ENCODE measurements around the gene RAB11A. TPM values are rescaled to one million over a fixed set of nuclear protein-coding genes. Genes with fewer than 3 reads are reported as not detected.
A peak's percentile ranks its signal among the peaks of the same experiment; 100 is the strongest.

Gene RAB11A
- polyA plus RNA-seq, 1 donor from 2014 or later = 600 TPM

DNA sequence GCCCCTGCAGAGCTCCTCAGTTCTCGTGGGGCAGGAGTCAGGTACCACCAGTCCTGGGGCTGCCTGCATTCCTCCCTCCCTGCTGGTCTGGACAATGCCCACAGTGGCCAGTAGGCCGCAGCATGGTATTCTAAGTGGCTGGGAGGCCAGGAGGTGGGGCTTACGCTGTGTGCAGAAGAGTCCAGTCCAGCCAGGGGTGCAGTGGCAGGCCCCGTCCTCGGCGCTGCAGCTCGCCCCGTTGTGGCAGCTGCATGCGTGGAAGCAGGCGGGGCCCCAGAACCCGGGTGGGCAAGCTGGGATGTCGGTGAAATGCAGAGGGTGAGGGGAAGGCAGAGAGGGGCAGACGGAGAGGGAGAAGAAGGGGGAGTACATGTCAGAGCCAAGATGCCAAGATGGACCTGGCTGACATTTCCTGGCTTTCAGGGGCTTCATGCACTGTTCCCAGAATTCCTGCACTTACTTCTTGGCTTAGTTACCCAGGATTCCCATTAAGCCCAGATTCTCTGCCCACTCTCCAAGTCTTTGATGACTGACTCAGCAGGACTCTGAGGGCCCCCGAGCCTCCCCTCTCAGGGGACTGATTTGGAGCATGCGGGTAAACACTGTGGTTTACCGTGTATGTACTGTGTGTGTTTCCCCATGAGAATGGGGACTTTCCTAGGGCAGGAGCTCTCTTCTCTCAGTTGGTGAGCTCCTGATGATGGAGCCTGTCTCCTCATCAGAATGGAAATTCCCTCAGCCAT lies 47.5 kb downstream of the RAB11A start:
- Histone ChIP-seq H3K4me3 (ENCODE audit: low read length) (no peak overlapping the region), H3K79me2 (replicated peaks; ENCODE audit: insufficient read depth, low read length) (no peaks in the 10 kb centered on the region), H3K27me3 (ENCODE audit: insufficient read depth, low read depth, low read length) (no peaks in the 10 kb centered on the region), H3K9me2 (ENCODE audit: insufficient read depth, low read length) (no peaks in the 10 kb centered on the region), H3K4me2 (ENCODE audit: low read length) (no peak overlapping the region), H3K27ac (ENCODE audit: low read length) (no peak overlapping the region), H3K9ac (ENCODE audit: low read length) (no peak overlapping the region), H3K36me3 (ENCODE audit: insufficient read depth, low read length) (no peaks in the 10 kb centered on the region), H4K20me1 (ENCODE audit: insufficient read depth) (no peaks in the 10 kb centered on the region), H2AFZ (ENCODE audit: low read depth, low read length) (no peak overlapping the region), H3K9me3 (ENCODE audit: low read length) (no peaks in the 10 kb centered on the region), H3F3A (ENCODE audit: insufficient read depth, low read length, poor library complexity, severe bottlenecking) (no peaks in the 10 kb centered on the region)
- TF ChIP-seq, protein P1, sequence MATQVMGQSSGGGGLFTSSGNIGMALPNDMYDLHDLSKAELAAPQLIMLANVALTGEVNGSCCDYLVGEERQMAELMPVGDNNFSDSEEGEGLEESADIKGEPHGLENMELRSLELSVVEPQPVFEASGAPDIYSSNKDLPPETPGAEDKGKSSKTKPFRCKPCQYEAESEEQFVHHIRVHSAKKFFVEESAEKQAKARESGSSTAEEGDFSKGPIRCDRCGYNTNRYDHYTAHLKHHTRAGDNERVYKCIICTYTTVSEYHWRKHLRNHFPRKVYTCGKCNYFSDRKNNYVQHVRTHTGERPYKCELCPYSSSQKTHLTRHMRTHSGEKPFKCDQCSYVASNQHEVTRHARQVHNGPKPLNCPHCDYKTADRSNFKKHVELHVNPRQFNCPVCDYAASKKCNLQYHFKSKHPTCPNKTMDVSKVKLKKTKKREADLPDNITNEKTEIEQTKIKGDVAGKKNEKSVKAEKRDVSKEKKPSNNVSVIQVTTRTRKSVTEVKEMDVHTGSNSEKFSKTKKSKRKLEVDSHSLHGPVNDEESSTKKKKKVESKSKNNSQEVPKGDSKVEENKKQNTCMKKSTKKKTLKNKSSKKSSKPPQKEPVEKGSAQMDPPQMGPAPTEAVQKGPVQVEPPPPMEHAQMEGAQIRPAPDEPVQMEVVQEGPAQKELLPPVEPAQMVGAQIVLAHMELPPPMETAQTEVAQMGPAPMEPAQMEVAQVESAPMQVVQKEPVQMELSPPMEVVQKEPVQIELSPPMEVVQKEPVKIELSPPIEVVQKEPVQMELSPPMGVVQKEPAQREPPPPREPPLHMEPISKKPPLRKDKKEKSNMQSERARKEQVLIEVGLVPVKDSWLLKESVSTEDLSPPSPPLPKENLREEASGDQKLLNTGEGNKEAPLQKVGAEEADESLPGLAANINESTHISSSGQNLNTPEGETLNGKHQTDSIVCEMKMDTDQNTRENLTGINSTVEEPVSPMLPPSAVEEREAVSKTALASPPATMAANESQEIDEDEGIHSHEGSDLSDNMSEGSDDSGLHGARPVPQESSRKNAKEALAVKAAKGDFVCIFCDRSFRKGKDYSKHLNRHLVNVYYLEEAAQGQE (IDR thresholded peaks at IDR 0.05; ENCODE audit: borderline replicate concordance) = no peak
- peak; percentile 52 for TF ChIP-seq SMC3 (conservative IDR thresholded peaks at IDR 0.05; ENCODE audit: poor library complexity)
- TF ChIP-seq, protein P2, sequence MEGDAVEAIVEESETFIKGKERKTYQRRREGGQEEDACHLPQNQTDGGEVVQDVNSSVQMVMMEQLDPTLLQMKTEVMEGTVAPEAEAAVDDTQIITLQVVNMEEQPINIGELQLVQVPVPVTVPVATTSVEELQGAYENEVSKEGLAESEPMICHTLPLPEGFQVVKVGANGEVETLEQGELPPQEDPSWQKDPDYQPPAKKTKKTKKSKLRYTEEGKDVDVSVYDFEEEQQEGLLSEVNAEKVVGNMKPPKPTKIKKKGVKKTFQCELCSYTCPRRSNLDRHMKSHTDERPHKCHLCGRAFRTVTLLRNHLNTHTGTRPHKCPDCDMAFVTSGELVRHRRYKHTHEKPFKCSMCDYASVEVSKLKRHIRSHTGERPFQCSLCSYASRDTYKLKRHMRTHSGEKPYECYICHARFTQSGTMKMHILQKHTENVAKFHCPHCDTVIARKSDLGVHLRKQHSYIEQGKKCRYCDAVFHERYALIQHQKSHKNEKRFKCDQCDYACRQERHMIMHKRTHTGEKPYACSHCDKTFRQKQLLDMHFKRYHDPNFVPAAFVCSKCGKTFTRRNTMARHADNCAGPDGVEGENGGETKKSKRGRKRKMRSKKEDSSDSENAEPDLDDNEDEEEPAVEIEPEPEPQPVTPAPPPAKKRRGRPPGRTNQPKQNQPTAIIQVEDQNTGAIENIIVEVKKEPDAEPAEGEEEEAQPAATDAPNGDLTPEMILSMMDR (IDR thresholded peaks at IDR 0.05; ENCODE audit: poor library complexity, severe bottlenecking) = peak; percentile 49
- peak; percentile 53 for TF ChIP-seq RAD21 (conservative IDR thresholded peaks at IDR 0.05)

DNA sequence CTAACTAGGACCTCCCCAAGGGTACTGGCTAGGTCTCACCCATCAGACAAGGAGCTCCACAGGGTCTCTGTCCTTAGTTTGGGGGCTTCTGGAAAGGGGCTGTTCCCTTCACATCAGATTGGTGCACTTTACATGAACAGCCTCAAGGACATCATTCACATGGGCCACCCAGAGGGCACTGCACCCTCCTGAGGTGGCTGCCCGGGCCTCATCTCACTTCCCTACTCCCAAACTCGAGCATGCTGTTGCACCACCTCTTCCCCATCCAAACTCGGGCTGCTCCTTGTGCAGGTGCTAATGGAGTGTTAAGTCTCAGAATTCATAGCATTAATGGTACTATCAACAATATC lies 48.1 kb downstream of the RAB11A start:
- Histone ChIP-seq H3F3A (ENCODE audit: insufficient read depth, low read length, poor library complexity, severe bottlenecking) (no peaks in the 10 kb centered on the region), H4K20me1 (ENCODE audit: insufficient read depth) (no peaks in the 10 kb centered on the region), H3K79me2 (replicated peaks; ENCODE audit: insufficient read depth, low read length) (no peaks in the 10 kb centered on the region), H3K9me2 (ENCODE audit: insufficient read depth, low read length) (no peaks in the 10 kb centered on the region), H3K27ac (ENCODE audit: low read length) (no peak overlapping the region), H3K36me3 (ENCODE audit: insufficient read depth, low read length) (no peaks in the 10 kb centered on the region), H3K4me3 (ENCODE audit: low read length) (no peak overlapping the region), H3K9ac (ENCODE audit: low read length) (no peak overlapping the region), H3K27me3 (ENCODE audit: insufficient read depth, low read depth, low read length) (no peaks in the 10 kb centered on the region), H3K4me2 (ENCODE audit: low read length) (no peak overlapping the region), H2AFZ (ENCODE audit: low read depth, low read length) (no peak overlapping the region), H3K9me3 (ENCODE audit: low read length) (no peaks in the 10 kb centered on the region)
- TF ChIP-seq, protein P2 (IDR thresholded peaks at IDR 0.05; ENCODE audit: poor library complexity, severe bottlenecking) = no peak
- no peak for TF ChIP-seq SMC3 (conservative IDR thresholded peaks at IDR 0.05; ENCODE audit: poor library complexity)

DNA sequence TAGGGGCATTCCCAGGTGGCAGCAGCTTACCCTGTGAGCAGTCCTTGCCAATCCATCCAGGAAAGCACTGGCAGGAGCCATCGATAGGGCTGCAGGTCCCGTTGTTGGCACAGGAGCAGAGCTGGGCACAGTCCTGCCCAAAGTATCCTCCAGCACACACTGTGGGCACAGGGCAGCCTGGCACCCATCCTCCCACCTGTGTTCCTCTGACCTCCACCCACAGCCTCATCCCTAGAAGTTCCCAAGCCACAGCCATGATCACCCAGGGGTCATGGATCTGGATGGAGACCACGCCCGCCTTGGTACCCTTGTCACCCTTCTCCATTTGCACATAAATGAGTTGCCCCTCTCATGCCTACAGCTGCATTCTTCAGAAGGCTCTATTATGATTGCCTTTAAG lies 48.6 kb downstream of the RAB11A start:
- no peak for TF ChIP-seq MXI1 (conservative IDR thresholded peaks at IDR 0.05; ENCODE audit: poor library complexity, severe bottlenecking)
- no peak for TF ChIP-seq EP300 (conservative IDR thresholded peaks at IDR 0.05; ENCODE audit: poor library complexity, severe bottlenecking)
- TF ChIP-seq TAF1 (IDR thresholded peaks at IDR 0.05; ENCODE audit: low read depth) = no peak
- no peak for TF ChIP-seq EZH2 (IDR thresholded peaks at IDR 0.05; ENCODE audit: borderline replicate concordance, insufficient read depth, low read length, poor library complexity, severe bottlenecking)
- Histone ChIP-seq H3K9ac (ENCODE audit: low read length) (no peak overlapping the region), H2AFZ (ENCODE audit: low read depth, low read length) (no peak overlapping the region), H3K9me3 (ENCODE audit: low read length) (no peaks in the 10 kb centered on the region), H3K27ac (ENCODE audit: low read length) (no peak overlapping the region), H3K4me3 (ENCODE audit: low read length) (no peak overlapping the region), H3K79me2 (replicated peaks; ENCODE audit: insufficient read depth, low read length) (no peaks in the 10 kb centered on the region), H3K36me3 (ENCODE audit: insufficient read depth, low read length) (no peaks in the 10 kb centered on the region), H3K9me2 (ENCODE audit: insufficient read depth, low read length) (no peaks in the 10 kb centered on the region), H3K27me3 (ENCODE audit: insufficient read depth, low read depth, low read length) (no peaks in the 10 kb centered on the region), H3K4me2 (ENCODE audit: low read length) (no peak overlapping the region), H3F3A (ENCODE audit: insufficient read depth, low read length, poor library complexity, severe bottlenecking) (no peaks in the 10 kb centered on the region), H4K20me1 (ENCODE audit: insufficient read depth) (no peaks in the 10 kb centered on the region)
